GM12892 (cell line): ENCODE measurements around the gene DESI1.
"Not testable (repeated sequence)": the region's sequence is repeated elsewhere in the genome, so short reads cannot be mapped to it uniquely, and the experiment has no call there.

Source experiments
- DNase-seq: peaks from one replicate; pipeline ENCODE4 v3.0.0; 2011; ENCODE audit not compliant: insufficient read length
- FAIRE-seq: peaks from 2 replicates; lab custom pipeline; 2011; peaks lifted over from hg19 to GRCh38; lab: Jason Lieb, UNC
- POLR2A ChIP-seq: IDR thresholded peaks from 2 replicates; pipeline ENCODE4 v1.6.1; 2011; ENCODE audit warnings: low read depth, low read length, control low read depth
- POLR2AphosphoS5 ChIP-seq: IDR thresholded peaks from 2 replicates; pipeline ENCODE4 v1.6.1; 2011; ENCODE audit warnings: low read depth, low read length, control low read depth
- TAF1 ChIP-seq: IDR thresholded peaks from 2 replicates; pipeline ENCODE4 v1.6.1; 2011; ENCODE audit warnings: low read depth, mild to moderate bottlenecking, control low read depth, low read length, borderline replicate concordance

DESI1 gene

DNA sequence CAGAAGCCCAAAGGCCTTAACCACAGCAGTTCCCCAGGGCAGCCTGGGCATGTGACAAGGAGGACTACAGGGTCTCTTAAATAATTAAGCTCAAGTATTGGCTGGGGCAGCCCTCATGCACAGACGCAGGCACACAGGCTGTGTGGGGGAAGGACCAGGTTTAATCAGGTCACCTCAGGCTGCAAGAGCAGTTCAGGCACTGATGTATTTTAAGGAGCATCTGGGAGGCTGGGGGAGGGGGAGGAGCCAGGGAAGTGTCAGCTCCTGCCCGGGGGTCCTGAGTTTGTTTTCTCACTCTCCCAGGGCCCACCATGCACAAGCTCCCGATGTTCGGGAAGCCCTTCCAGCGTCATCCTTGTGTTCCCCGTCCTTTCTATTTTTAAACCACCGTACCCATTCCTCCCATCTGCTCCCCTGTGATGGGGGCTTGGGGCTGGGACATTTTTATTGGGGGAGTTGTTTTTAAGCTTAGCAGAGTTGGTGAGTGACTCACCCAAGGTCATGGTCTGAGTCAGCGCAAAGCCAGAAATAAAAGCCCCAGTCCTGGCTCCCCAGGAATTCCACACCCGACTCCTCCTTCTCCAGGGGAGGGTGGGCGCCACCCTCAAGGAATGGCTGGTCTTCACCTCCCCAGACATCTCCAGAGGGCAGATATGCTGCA is 57.7 kb downstream of the DESI1 start:
- FAIRE-seq = no peak
- TF ChIP-seq TAF1 = no peak
- no peak for TF ChIP-seq POLR2AphosphoS5
- TF ChIP-seq POLR2A = no peak
- DNase-seq = no peak

DNA sequence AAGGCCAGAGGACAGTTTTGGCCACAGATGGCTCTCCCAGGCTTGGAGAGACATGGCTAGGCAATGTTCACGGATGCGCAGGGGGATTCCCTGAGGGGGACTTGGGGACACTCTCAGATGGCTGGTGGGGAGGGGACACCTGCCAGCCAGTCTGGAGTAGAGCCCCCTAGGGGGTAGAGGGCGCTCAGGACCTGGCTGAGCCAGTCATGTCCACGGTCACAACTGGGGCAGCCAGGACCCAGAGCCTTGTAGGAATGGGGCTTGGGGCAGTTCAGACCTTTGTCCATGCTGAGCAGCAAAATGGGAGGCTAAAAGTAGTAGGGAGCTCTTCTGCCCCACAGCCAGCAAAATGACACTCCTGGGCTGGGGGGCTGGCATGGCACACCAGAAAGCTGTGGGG is 58.4 kb downstream of the DESI1 start:
- TF ChIP-seq TAF1 (no peak), POLR2A (no peak), POLR2AphosphoS5 (no peak)
- FAIRE-seq (no peak), DNase-seq (no peak)

GRCh38 chr22:41561788-41562187 is 59.1 kb downstream of the DESI1 start:
- DNase-seq = no peak
- FAIRE-seq = no peak
- TF ChIP-seq POLR2A = no peak
- TF ChIP-seq TAF1 = no peak
- TF ChIP-seq POLR2AphosphoS5 = no peak

DNA sequence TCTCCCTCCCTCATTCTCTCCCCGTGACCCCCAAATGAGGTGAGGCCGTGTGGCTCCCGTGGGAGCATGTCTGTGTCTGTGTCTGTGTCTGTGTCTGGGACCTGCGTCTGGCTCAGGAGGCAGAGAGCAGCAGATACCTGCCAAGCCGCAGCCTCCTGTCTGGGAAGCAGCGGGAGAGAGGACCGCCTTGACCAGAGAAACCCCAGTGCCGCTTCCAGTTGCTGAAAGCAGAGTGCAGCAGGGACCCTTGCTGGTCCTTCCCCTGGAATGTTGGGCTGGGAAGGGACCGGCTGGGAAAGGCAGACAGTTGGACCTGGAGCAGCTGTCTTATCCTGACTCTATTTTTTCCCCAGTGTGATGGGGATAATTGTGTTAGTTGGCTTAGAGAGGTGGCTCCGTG is 59.5 kb downstream of the DESI1 start:
- TF ChIP-seq POLR2AphosphoS5 (no peak), POLR2A (no peak), TAF1 (no peak)
- DNase-seq (no peak), FAIRE-seq (no peak)

DNA sequence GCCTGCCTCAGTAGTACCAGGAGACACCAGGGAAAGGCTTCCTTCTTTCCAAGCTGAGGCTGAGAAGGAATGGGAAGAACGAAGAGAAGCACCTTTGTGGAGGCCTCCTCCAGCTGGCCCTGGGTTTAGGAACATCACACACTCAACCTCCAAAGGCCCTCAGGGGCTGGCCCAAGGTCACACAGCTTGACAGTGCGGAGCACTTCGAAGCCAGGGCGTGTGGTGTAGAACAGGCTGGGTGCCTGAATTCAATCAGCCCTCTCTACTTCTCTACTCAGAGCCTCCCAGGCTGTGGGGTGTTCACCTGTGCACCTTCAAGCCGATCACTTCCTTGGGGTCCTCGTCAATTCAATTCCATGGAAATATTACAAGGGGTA is 60.8 kb downstream of the DESI1 start:
- TF ChIP-seq POLR2AphosphoS5 (no peak), POLR2A (no peak), TAF1 (no peak)
- no peak for DNase-seq
- no peak for FAIRE-seq

- DNase-seq, FAIRE-seq: not testable (repeated sequence)
Measured at GRCh38 chr22:41558241-41558630, 62.6 kb downstream of the DESI1 start.

- TF ChIP-seq POLR2A = no peak
- TF ChIP-seq TAF1 = no peak
- TF ChIP-seq POLR2AphosphoS5 = no peak
- FAIRE-seq (no peak), DNase-seq (no peak)
Measured at GRCh38 chr22:41557401-41558240, 63.2 kb downstream of the DESI1 start.

- FAIRE-seq (no peak), DNase-seq (no peak)
- no peak for TF ChIP-seq POLR2AphosphoS5
- no peak for TF ChIP-seq POLR2A
- TF ChIP-seq TAF1 = no peak
Measured at GRCh38 chr22:41556561-41556960, 64.3 kb downstream of the DESI1 start.

- no peak for FAIRE-seq
- DNase-seq = no peak
- TF ChIP-seq POLR2AphosphoS5 = no peak
- no peak for TF ChIP-seq TAF1
- no peak for TF ChIP-seq POLR2A
Measured at GRCh38 chr22:41555325-41555982, 65.4 kb downstream of the DESI1 start.

- TF ChIP-seq POLR2A = no peak
- TF ChIP-seq TAF1 = no peak
- no peak for TF ChIP-seq POLR2AphosphoS5
- no peak for FAIRE-seq
- no peak for DNase-seq
Measured at GRCh38 chr22:41551877-41552582, 68.8 kb downstream of the DESI1 start.

- FAIRE-seq = no peak
- DNase-seq = no peak
- no peak for TF ChIP-seq POLR2A
- TF ChIP-seq TAF1 = no peak
- TF ChIP-seq POLR2AphosphoS5 = no peak
Measured at GRCh38 chr22:41550952-41551491, 69.8 kb downstream of the DESI1 start.
